ENCODE data around the gene PCK2.

PCK2 gene

DNA sequence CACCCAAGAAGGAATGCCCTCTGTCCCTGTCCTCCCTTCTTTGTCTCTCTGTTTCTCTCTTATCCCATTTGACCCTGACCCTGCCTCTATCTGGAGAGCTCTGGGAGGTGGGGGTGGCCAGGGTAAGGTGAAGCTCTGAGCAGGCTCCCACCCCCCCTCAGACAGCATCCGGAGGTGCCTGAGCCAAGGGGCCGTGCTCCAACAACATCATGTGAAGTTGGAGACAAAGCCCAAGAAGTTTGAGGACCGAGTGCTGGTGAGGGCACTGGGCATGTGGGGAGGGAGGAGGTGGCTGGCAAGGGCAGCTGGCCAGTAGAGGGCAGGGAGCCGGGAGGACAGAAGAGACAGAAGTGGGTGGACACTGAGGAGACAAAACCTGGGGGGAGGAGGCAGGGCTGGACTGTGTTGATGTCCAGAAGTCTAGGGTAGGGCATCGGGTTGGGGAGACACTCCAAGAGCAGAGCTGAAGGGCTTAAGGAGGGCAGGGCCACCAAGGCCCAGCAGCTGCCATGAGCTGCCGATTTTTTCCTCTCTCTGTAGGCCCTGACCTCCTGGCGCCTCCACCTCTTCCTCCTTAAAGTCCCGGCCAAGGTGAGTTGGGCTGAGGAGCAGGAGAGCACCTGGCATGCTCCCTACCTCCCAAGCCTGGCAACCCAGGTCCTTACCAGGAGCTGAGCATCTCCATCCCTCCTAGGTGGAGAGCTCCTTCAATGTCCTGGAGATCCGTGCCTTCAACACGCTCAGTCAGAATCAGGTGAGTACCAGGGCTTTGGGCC, 40.4 kb upstream of the PCK2 start:
- no peak for DNase-seq (ENCODE audit: low spot score)
- TF ChIP-seq, protein P1, sequence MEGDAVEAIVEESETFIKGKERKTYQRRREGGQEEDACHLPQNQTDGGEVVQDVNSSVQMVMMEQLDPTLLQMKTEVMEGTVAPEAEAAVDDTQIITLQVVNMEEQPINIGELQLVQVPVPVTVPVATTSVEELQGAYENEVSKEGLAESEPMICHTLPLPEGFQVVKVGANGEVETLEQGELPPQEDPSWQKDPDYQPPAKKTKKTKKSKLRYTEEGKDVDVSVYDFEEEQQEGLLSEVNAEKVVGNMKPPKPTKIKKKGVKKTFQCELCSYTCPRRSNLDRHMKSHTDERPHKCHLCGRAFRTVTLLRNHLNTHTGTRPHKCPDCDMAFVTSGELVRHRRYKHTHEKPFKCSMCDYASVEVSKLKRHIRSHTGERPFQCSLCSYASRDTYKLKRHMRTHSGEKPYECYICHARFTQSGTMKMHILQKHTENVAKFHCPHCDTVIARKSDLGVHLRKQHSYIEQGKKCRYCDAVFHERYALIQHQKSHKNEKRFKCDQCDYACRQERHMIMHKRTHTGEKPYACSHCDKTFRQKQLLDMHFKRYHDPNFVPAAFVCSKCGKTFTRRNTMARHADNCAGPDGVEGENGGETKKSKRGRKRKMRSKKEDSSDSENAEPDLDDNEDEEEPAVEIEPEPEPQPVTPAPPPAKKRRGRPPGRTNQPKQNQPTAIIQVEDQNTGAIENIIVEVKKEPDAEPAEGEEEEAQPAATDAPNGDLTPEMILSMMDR (IDR thresholded peaks at IDR 0.05; ENCODE audit: extremely low read depth, insufficient read depth, missing control alignments): no peak

DNA sequence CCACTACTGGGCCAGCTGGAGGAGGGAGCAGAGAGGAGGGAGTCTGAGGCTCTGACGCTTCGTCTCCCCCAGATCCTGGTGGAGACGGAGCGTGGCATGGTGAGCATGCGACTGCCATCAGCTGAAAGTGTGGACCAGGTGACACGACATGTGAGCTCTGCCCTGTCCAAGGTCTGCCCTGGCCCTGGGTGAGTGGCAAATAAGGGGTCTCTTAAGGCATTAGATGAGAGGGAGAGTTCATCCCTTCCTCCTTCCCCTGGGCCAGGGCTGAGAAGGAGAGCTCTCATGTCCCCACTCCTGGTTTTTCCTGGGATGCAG, 39.8 kb upstream of the PCK2 start:
- DNase-seq (ENCODE audit: low spot score): no peak
- TF ChIP-seq, protein P1 (IDR thresholded peaks at IDR 0.05; ENCODE audit: extremely low read depth, insufficient read depth, missing control alignments): no peak
- in situ Hi-C loops (cut with MboI; ENCODE audit: low pct_unique_long_range_greater_than_20kb, low sequenced_read_pairs, unreplicated experiment): no loop called here

More for the DNA sequence above, 40.4 kb upstream of the PCK2 start:
- in situ Hi-C loops (cut with MboI; ENCODE audit: low pct_unique_long_range_greater_than_20kb, low sequenced_read_pairs, unreplicated experiment): no loop called here

DNA sequence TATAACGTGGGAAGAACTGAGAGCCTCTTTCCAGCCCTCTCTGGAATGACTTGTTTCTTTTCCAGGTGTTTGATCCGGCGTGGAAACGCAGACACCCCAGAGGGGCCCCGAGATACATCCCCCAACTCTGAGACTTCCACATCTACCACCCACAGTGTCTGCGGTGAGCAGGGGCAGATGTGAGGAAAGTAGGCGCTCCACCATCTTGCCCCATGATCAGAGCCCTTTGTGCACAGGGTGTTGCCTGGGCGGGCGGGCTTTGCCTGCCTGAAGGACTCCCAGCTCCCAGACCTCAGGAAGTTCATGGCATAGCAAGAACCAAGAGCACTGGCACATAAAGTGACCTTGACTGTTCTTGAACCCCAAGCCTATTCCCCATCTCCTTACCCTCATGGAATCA, 39.5 kb upstream of the PCK2 start:
- TF ChIP-seq, protein P1 (IDR thresholded peaks at IDR 0.05; ENCODE audit: extremely low read depth, insufficient read depth, missing control alignments): no peak
- in situ Hi-C loops (cut with MboI; ENCODE audit: low pct_unique_long_range_greater_than_20kb, low sequenced_read_pairs, unreplicated experiment): no loop called here
- DNase-seq (ENCODE audit: low spot score): no peak

DNA sequence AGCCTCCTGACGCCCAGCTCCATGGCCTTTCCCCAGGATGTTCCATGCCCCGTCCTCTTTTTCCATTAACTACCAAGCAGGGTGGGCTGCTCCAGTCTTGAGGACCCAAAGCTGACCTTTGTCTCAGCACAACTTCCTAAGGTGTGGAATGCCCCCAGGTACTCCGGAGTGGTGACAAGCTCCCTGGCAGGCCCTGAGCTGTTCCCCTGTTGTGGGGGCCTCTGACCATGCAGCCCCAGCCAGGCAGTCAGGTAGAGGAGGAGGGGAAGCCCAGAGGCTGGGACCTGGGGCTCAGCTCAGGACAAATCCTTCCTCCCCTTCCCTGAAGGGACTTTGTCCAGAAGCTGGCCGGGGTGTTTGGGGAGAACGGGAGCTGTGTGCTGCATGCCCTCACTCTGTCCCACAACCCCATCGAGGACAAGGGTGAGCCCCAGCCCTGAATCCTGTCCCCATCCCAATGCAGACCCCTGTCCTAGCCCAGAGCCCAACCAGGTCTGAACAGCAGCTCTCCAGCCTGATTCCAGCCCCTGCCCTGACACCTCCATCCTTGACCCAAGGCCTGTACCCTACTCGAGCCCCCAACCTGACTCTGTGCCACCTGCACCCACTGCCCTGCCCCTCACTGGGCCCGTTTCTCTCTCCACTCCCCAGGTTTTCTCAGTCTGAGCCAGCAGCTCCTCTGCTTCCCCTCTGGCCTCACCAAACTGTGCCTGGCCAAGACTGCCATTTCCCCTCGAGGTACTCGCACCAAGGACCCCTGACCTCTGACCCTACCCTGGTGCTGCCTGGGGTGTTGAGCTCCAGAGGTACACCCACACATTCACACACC, 37.9 kb upstream of the PCK2 start:
- TF ChIP-seq, protein P1 (IDR thresholded peaks at IDR 0.05; ENCODE audit: extremely low read depth, insufficient read depth, missing control alignments): no peak
- DNase-seq (ENCODE audit: low spot score): no peak
- in situ Hi-C loops (cut with MboI; ENCODE audit: low pct_unique_long_range_greater_than_20kb, low sequenced_read_pairs, unreplicated experiment): no loop called here

DNA sequence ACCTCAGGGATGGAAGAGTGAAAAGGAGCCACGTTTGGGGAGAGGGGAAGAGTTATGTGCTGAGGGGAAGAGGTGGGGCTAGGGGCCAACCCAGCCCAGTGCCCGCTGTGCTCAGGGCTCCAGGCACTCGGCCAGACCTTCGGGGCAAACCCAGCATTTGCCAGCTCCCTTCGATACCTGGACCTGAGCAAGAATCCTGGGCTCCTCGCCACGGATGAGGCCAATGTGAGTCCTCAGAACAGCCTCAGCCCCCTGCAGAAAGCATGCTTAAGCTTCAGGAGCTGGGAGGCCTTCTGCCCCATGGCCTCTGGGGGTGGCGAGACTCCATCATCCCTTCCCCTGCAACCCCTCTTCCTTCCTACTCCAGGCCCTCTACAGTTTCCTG, 37.3 kb upstream of the PCK2 start:
- in situ Hi-C loops (cut with MboI; ENCODE audit: low pct_unique_long_range_greater_than_20kb, low sequenced_read_pairs, unreplicated experiment): no loop called here
- DNase-seq (ENCODE audit: low spot score): no peak
- TF ChIP-seq, protein P1 (IDR thresholded peaks at IDR 0.05; ENCODE audit: extremely low read depth, insufficient read depth, missing control alignments): no peak

DNA sequence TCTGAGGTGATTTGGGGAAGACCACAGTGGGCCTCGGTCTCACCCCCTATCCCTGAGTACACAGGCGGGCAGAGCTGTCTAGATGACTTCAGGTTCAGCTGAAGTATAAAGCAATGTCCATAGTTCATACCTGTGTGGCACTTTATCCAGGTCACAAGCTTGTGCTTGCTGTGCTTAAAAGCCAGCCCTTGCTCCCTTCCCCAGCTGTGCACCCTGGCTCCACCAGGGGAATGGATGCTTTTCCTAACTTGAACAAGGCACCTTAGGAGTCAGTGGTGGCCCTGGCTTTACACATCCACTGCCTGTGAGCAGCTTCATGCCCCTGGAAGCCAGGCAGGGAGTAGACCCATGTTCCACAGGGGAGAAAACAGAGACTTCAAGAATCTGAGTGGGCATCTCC, 36.8 kb upstream of the PCK2 start:
- in situ Hi-C loops (cut with MboI; ENCODE audit: low pct_unique_long_range_greater_than_20kb, low sequenced_read_pairs, unreplicated experiment): no loop called here
- no peak for DNase-seq (ENCODE audit: low spot score)
- TF ChIP-seq, protein P1 (IDR thresholded peaks at IDR 0.05; ENCODE audit: extremely low read depth, insufficient read depth, missing control alignments): no peak
